ENCODE measurements around the gene PTGIS. TPM values are rescaled to one million over a fixed set of nuclear protein-coding genes. Genes with fewer than 3 reads are reported as not detected.

The PTGIS gene
- total RNA-seq, 1 donor from 2014 or later, result 42.1 TPM

- no peak overlapping the region for H3K27ac ChIP-seq
- TF ChIP-seq, protein P1, sequence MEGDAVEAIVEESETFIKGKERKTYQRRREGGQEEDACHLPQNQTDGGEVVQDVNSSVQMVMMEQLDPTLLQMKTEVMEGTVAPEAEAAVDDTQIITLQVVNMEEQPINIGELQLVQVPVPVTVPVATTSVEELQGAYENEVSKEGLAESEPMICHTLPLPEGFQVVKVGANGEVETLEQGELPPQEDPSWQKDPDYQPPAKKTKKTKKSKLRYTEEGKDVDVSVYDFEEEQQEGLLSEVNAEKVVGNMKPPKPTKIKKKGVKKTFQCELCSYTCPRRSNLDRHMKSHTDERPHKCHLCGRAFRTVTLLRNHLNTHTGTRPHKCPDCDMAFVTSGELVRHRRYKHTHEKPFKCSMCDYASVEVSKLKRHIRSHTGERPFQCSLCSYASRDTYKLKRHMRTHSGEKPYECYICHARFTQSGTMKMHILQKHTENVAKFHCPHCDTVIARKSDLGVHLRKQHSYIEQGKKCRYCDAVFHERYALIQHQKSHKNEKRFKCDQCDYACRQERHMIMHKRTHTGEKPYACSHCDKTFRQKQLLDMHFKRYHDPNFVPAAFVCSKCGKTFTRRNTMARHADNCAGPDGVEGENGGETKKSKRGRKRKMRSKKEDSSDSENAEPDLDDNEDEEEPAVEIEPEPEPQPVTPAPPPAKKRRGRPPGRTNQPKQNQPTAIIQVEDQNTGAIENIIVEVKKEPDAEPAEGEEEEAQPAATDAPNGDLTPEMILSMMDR (IDR thresholded peaks at IDR 0.05), result no peak
- ATAC-seq (no peak), DNase-seq (no peak)
- H3K9me3 ChIP-seq, result no peaks in the 10 kb centered on the region
- H3K36me3 ChIP-seq, result no peaks in the 10 kb centered on the region
- intact Hi-C loops (cut with DNase I), result no loop called here
- no peaks in the 10 kb centered on the region for H3K27me3 ChIP-seq
- peaks cover 13% of the 10 kb centered on the region for H3K4me1 ChIP-seq
- no peak overlapping the region for H3K4me3 ChIP-seq
Observed at GRCh38 chr20:49575551-49576060, 7.7 kb upstream of the PTGIS start.

GRCh38 chr20:49573900-49574416 lies 6.0 kb upstream of the PTGIS start:
- Histone ChIP-seq H3K4me3 (no peak overlapping the region), H3K4me1 (peaks cover under 1% of the 10 kb centered on the region), H3K9me3 (no peaks in the 10 kb centered on the region), H3K27ac (no peak overlapping the region), H3K36me3 (no peaks in the 10 kb centered on the region), H3K27me3 (peaks cover 6% of the 10 kb centered on the region)
- intact Hi-C loops (cut with DNase I), result no loop called here
- TF ChIP-seq, protein P1 (IDR thresholded peaks at IDR 0.05), result no peak
- no peak for ATAC-seq
- no peak for DNase-seq

- no peak overlapping the region for H3K4me3 ChIP-seq
- no peak for ATAC-seq
- TF ChIP-seq, protein P1 (IDR thresholded peaks at IDR 0.05), result no peak
- no peaks in the 10 kb centered on the region for H3K9me3 ChIP-seq
- no peak overlapping the region for H3K27ac ChIP-seq
- no peaks in the 10 kb centered on the region for H3K36me3 ChIP-seq
- no peak for DNase-seq
- intact Hi-C loops (cut with DNase I), result no loop called here
- H3K4me1 ChIP-seq, result no peaks in the 10 kb centered on the region
- H3K27me3 ChIP-seq, result peaks cover 14% of the 10 kb centered on the region
Observed at GRCh38 chr20:49572857-49573256, 4.9 kb upstream of the PTGIS start.

GRCh38 chr20:49571553-49571835 lies 3.6 kb upstream of the PTGIS start:
- TF ChIP-seq, protein P1 (IDR thresholded peaks at IDR 0.05), result no peak
- Histone ChIP-seq H3K27me3 (peaks cover 21% of the 10 kb centered on the region), H3K4me3 (no peak overlapping the region), H3K9me3 (no peaks in the 10 kb centered on the region), H3K4me1 (no peaks in the 10 kb centered on the region), H3K27ac (no peak overlapping the region), H3K36me3 (no peaks in the 10 kb centered on the region)
- no peak for DNase-seq
- ATAC-seq, result no peak
- intact Hi-C loops (cut with DNase I), result no loop called here

- Histone ChIP-seq H3K27me3 (peaks cover 21% of the 10 kb centered on the region), H3K9me3 (no peaks in the 10 kb centered on the region), H3K4me1 (no peaks in the 10 kb centered on the region), H3K27ac (no peak overlapping the region), H3K36me3 (no peaks in the 10 kb centered on the region), H3K4me3 (no peak overlapping the region)
- DNase-seq (no peak), ATAC-seq (no peak)
- TF ChIP-seq, protein P1 (IDR thresholded peaks at IDR 0.05), result no peak
- intact Hi-C loops (cut with DNase I), result no loop called here
Observed at GRCh38 chr20:49570828-49571552, 3.1 kb upstream of the PTGIS start.

All from upper lobe of right lung (tissue), 1 donor.